NCI-H774 (cell line): Measurements from ENCODE around the gene BDKRB2.

Experiments
- DNase-seq: peaks from one replicate; lab custom pipeline; 2025; lab: John Stamatoyannopoulos, UW

Gene BDKRB2

GRCh38 chr14:96272777-96273473 lies 68.3 kb downstream of the BDKRB2 start:
- DNase-seq: no peak

- no peak for DNase-seq
These were observed 69.0 kb downstream of the BDKRB2 start for GRCh38 chr14:96273629-96274028.

- DNase-seq: no peak
These were observed 69.5 kb downstream of the BDKRB2 start for GRCh38 chr14:96274122-96274521.

- DNase-seq: no peak
These were observed 69.9 kb downstream of the BDKRB2 start for GRCh38 chr14:96274543-96274942.

- peak; percentile 59 for DNase-seq
These were observed 70.8 kb downstream of the BDKRB2 start for GRCh38 chr14:96275177-96276112.

GRCh38 chr14:96277890-96278289 lies 73.3 kb downstream of the BDKRB2 start:
- no peak for DNase-seq

GRCh38 chr14:96279564-96279963 lies 74.9 kb downstream of the BDKRB2 start:
- DNase-seq: no peak

- DNase-seq: no peak
These were observed 75.5 kb downstream of the BDKRB2 start for GRCh38 chr14:96280104-96280503.

- DNase-seq: no peak
These were observed 76.8 kb downstream of the BDKRB2 start for GRCh38 chr14:96281486-96281885.

- DNase-seq: no peak
These were observed 79.4 kb downstream of the BDKRB2 start for GRCh38 chr14:96284008-96284407.

- no peak for DNase-seq
These were observed 79.8 kb downstream of the BDKRB2 start for GRCh38 chr14:96284430-96284829.

- no peak for DNase-seq
These were observed 81.0 kb downstream of the BDKRB2 start for GRCh38 chr14:96285667-96286066.

GRCh38 chr14:96286251-96286650 lies 81.6 kb downstream of the BDKRB2 start:
- DNase-seq: no peak

- DNase-seq: no peak
These were observed 83.2 kb downstream of the BDKRB2 start for GRCh38 chr14:96287856-96288255.
